ENCODE results near the gene DPEP3. TPM values are rescaled to one million over a fixed set of nuclear protein-coding genes. Genes with fewer than 3 reads are reported as not detected.

The DPEP3 gene
- total and polyA plus RNA-seq, 10 of the 15 experiments (the other 5 are each of a cell fraction or from before 2014, with no cell fraction given) = not detected

DNA sequence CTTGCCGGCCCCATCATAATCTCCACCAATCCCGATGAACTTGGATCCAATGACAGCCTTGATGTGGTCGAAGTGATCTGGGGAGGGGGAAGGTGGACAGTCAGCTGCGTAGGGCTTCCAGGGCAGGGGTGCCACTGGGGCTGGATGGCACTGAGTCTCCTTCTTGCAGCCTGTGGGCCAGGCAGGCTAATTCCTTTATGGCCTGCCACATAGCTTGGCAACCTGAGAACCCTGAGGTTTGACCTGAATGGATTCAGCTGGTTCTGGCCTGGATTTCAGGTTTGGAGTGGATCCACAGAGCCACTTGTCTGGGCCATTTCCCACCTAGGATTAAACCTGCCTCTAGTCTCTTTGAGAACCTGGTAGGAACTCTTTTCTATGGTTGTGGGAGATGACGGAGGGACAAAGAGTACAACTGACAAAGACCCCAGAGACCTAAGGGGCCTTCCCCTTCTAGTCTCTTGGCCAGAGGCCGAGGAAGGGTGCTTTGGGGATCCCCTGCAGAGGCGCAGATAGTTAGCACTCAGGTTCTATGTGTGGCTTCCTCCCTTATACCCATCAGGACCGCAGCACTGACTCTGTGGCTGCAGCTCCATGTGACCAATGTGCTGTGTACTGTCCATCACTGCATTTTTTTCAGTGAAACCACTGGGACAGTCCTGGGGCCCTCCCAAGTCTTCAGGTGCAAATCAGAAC, 9.2 kb upstream of the DPEP3 start (continued):
- TF ChIP-seq MXI1 (IDR thresholded peaks at IDR 0.05; ENCODE audit: low read depth, low read length) (0 out of 2 replicates have a peak, but pooled peaks have one; percentile 35), RBBP5 (conservative IDR thresholded peaks at IDR 0.05) (no peak), ZNF207 (IDR thresholded peaks at IDR 0.05; ENCODE audit: borderline replicate concordance) (no peak), MEF2B (IDR thresholded peaks at IDR 0.05; ENCODE audit: partially characterized antibody, poor library complexity, severe bottlenecking) (peak; percentile 80), BCL11A (IDR thresholded peaks at IDR 0.05; ENCODE audit: low read depth, low read length) (no peak), ZBTB4 (CRISPR knock-in tag; IDR thresholded peaks at IDR 0.05) (no peak), RELB (IDR thresholded peaks at IDR 0.05; ENCODE audit: low read depth) (peak; percentile 46; the same call in 1 of the 2 replicates), NFIC (IDR thresholded peaks at IDR 0.05; ENCODE audit: low read depth, low read length) (no peak), ZBTB11 (CRISPR knock-in tag; IDR thresholded peaks at IDR 0.05) (no peak)
- TF ChIP-seq, protein P1, sequence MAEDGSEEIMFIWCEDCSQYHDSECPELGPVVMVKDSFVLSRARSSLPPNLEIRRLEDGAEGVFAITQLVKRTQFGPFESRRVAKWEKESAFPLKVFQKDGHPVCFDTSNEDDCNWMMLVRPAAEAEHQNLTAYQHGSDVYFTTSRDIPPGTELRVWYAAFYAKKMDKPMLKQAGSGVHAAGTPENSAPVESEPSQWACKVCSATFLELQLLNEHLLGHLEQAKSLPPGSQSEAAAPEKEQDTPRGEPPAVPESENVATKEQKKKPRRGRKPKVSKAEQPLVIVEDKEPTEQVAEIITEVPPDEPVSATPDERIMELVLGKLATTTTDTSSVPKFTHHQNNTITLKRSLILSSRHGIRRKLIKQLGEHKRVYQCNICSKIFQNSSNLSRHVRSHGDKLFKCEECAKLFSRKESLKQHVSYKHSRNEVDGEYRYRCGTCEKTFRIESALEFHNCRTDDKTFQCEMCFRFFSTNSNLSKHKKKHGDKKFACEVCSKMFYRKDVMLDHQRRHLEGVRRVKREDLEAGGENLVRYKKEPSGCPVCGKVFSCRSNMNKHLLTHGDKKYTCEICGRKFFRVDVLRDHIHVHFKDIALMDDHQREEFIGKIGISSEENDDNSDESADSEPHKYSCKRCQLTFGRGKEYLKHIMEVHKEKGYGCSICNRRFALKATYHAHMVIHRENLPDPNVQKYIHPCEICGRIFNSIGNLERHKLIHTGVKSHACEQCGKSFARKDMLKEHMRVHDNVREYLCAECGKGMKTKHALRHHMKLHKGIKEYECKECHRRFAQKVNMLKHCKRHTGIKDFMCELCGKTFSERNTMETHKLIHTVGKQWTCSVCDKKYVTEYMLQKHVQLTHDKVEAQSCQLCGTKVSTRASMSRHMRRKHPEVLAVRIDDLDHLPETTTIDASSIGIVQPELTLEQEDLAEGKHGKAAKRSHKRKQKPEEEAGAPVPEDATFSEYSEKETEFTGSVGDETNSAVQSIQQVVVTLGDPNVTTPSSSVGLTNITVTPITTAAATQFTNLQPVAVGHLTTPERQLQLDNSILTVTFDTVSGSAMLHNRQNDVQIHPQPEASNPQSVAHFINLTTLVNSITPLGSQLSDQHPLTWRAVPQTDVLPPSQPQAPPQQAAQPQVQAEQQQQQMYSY (CRISPR knock-in tag; IDR thresholded peaks at IDR 0.05) = no peak

Data from GM12878 (cell line).